GM21723 (cell line): ENCODE data around the gene SIAE.
A peak's percentile ranks its signal among the peaks of the same experiment; 100 is the strongest.

ENCODE experiments used
- ATAC-seq: cut with Tn5 transposase; IDR thresholded peaks from one replicate; pipeline ENCODE4 v1.9.1; 2021; ENCODE audit warnings: mild to moderate bottlenecking, moderate library complexity; ENCODE audit not compliant: unreplicated experiment

SIAE gene

GRCh38 chr11:124669193-124669592 lies 4.3 kb downstream of the SIAE start:
- peak; percentile 29 for ATAC-seq

GRCh38 chr11:124667601-124668000 lies 5.9 kb downstream of the SIAE start:
- no peak for ATAC-seq

GRCh38 chr11:124663861-124664260 lies 9.7 kb downstream of the SIAE start:
- no peak for ATAC-seq

- ATAC-seq: no peak
Measured at GRCh38 chr11:124662106-124662505, 11.4 kb downstream of the SIAE start.

- ATAC-seq: no peak
Measured at GRCh38 chr11:124661553-124661952, 12.0 kb downstream of the SIAE start.

GRCh38 chr11:124658986-124659385 lies 14.6 kb downstream of the SIAE start:
- ATAC-seq: no peak

- no peak for ATAC-seq
Measured at GRCh38 chr11:124658501-124658900, 15.0 kb downstream of the SIAE start.

- no peak for ATAC-seq
Measured at GRCh38 chr11:124657904-124658303, 15.6 kb downstream of the SIAE start.

GRCh38 chr11:124656774-124657630 lies 16.5 kb downstream of the SIAE start:
- ATAC-seq: no peak

- no peak for ATAC-seq
Measured at GRCh38 chr11:124648610-124649009, 24.9 kb downstream of the SIAE start.

GRCh38 chr11:124646148-124646547 lies 27.4 kb downstream of the SIAE start:
- peak; percentile 48 for ATAC-seq

- peak; percentile 78 for ATAC-seq
Measured at GRCh38 chr11:124644426-124645280, 28.9 kb downstream of the SIAE start.

- no peak for ATAC-seq
Measured at GRCh38 chr11:124643605-124644425, 29.7 kb downstream of the SIAE start.

- ATAC-seq: no peak
Measured at GRCh38 chr11:124643042-124643604, 30.4 kb downstream of the SIAE start.

GRCh38 chr11:124642628-124643027 lies 30.9 kb downstream of the SIAE start:
- ATAC-seq: no peak

- ATAC-seq: no peak
Measured at GRCh38 chr11:124640666-124641065, 32.9 kb downstream of the SIAE start.

- no peak for ATAC-seq
Measured at GRCh38 chr11:124639186-124639585, 34.4 kb downstream of the SIAE start.

GRCh38 chr11:124638500-124638899 lies 35.0 kb downstream of the SIAE start:
- ATAC-seq: no peak

- ATAC-seq: no peak
Measured at GRCh38 chr11:124635932-124636331, 37.6 kb downstream of the SIAE start.

- ATAC-seq: no peak
Measured at GRCh38 chr11:124633355-124633754, 40.2 kb downstream of the SIAE start.

GRCh38 chr11:124629961-124630360 lies 43.6 kb downstream of the SIAE start:
- no peak for ATAC-seq
